Cardiac muscle cell (in vitro differentiated cells and primary cell): ENCODE data around the gene OVCA2. TPM values are rescaled to one million over a fixed set of nuclear protein-coding genes. Genes with fewer than 3 reads are reported as not detected.

ENCODE experiments used
- DNase-seq, 2 donors: peaks; one replicate each; pipeline versions ENCODE4 v3.0.0 to v3.0.0-alpha.2; 2010 to 2017; ENCODE audit warnings: low read depth in 1 of 2, low spot score in 1 of 2
- H3K27ac ChIP-seq: fragments of 200-600 bp; sonication (generic); 2 replicates; pipeline ENCODE4 v1.5.1; 2016
- H3K27me3 ChIP-seq: fragments of 200-600 bp; sonication (generic); 2 replicates; pipeline ENCODE4 v1.6.0; 2016; ENCODE audit warnings: control low read depth
- H3K36me3 ChIP-seq: fragments of 200-600 bp; sonication (generic); 2 replicates; pipeline ENCODE4 v1.5.1; 2016; ENCODE audit warnings: control low read depth
- H3K4me1 ChIP-seq: fragments of 200-600 bp; sonication (generic); 2 replicates; pipeline ENCODE4 v1.8.1; 2017; ENCODE audit warnings: low read depth, mild to moderate bottlenecking, mixed run types
- H3K4me3 ChIP-seq: fragments of 200-600 bp; sonication (generic); 2 replicates; pipeline ENCODE4 v1.5.1; 2016; ENCODE audit warnings: mild to moderate bottlenecking
- H3K9me3 ChIP-seq: fragments of 200-600 bp; sonication (generic); 2 replicates; pipeline ENCODE4 v1.5.1; 2017; ENCODE audit warnings: low read depth, mild to moderate bottlenecking, control low read depth
- polyA plus RNA-seq: library from polyadenylated mRNA; unstranded; fragments of >200 nt; fragmentation: Nextera tagmentation; extraction: Ambion mirVana; gene quantifications from 2 replicates; pipeline ENCODE4 v1.2.1, GENCODE V29; 2016
- total RNA-seq: library from RNA; depleted of rRNA; stranded (reverse); fragments of >200 nt; gene quantifications from 2 replicates; pipeline ENCODE4 v1.2.3, GENCODE V29; 2016
- TF ChIP-seq, protein P1 (sequence below): IDR thresholded peaks from 2 replicates; pipeline ENCODE4 v1.5.1; 2012; ENCODE audit warnings: low read depth, mild to moderate bottlenecking, low read length

OVCA2 gene
- total and polyA plus RNA-seq, 2 experiments from 2014 or later: 36.8 to 40.6 TPM

DNA sequence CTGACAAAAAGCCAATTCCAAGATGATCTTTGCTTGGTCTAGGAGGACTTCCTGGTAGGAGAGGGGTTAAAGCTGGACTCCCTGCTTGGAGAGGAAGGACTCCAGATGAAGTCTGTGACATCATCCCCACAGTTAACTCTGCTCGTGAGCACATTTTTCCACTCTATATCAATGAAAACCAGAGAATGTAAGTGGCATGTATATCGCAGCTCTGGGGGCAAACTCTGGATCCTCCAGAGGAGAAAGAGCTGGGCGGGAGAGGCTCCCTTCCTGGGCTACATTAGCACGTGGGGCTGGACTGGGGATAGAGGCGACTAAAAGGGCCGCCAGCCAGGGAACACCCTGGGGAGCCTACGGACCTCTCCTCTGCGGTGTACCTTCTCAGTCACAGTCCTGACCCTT, 47.2 kb downstream of the OVCA2 start:
- no peak overlapping the region for H3K27ac ChIP-seq
- no peaks in the 10 kb centered on the region for H3K36me3 ChIP-seq
- peak in 1 of 2 donors; percentile 80 for DNase-seq
- H3K9me3 ChIP-seq: no peaks in the 10 kb centered on the region
- no peak overlapping the region for H3K4me3 ChIP-seq
- H3K4me1 ChIP-seq: peaks cover 72% of the 10 kb centered on the region
- TF ChIP-seq, protein P1, sequence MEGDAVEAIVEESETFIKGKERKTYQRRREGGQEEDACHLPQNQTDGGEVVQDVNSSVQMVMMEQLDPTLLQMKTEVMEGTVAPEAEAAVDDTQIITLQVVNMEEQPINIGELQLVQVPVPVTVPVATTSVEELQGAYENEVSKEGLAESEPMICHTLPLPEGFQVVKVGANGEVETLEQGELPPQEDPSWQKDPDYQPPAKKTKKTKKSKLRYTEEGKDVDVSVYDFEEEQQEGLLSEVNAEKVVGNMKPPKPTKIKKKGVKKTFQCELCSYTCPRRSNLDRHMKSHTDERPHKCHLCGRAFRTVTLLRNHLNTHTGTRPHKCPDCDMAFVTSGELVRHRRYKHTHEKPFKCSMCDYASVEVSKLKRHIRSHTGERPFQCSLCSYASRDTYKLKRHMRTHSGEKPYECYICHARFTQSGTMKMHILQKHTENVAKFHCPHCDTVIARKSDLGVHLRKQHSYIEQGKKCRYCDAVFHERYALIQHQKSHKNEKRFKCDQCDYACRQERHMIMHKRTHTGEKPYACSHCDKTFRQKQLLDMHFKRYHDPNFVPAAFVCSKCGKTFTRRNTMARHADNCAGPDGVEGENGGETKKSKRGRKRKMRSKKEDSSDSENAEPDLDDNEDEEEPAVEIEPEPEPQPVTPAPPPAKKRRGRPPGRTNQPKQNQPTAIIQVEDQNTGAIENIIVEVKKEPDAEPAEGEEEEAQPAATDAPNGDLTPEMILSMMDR: no peak
- no peaks in the 10 kb centered on the region for H3K27me3 ChIP-seq

DNA sequence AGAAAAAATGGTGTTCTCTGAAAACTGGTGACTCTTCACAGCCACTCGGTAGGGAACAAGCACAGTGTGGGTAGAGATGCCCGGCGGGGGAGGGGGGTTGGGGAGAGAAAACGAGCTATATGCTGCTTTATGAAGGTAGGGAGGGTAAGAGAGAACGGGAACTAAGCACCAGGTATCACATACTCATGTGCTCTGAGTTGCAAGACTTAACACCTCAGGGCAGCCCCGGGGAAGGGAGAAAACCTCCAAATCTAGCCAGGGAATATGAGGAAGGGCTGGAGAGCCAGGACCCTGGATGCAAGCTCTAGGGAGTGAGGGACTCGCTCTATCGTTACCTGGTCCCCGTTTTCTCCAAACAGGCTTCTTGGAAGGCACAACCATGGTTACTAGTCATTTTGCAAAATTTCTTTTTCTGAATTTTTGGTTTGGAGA, 48.4 kb downstream of the OVCA2 start:
- H3K36me3 ChIP-seq: no peaks in the 10 kb centered on the region
- H3K4me1 ChIP-seq: peaks cover 60% of the 10 kb centered on the region
- TF ChIP-seq, protein P1: no peak
- H3K9me3 ChIP-seq: no peaks in the 10 kb centered on the region
- no peak for DNase-seq
- H3K27me3 ChIP-seq: no peaks in the 10 kb centered on the region
- no peak overlapping the region for H3K4me3 ChIP-seq
- no peak overlapping the region for H3K27ac ChIP-seq

DNA sequence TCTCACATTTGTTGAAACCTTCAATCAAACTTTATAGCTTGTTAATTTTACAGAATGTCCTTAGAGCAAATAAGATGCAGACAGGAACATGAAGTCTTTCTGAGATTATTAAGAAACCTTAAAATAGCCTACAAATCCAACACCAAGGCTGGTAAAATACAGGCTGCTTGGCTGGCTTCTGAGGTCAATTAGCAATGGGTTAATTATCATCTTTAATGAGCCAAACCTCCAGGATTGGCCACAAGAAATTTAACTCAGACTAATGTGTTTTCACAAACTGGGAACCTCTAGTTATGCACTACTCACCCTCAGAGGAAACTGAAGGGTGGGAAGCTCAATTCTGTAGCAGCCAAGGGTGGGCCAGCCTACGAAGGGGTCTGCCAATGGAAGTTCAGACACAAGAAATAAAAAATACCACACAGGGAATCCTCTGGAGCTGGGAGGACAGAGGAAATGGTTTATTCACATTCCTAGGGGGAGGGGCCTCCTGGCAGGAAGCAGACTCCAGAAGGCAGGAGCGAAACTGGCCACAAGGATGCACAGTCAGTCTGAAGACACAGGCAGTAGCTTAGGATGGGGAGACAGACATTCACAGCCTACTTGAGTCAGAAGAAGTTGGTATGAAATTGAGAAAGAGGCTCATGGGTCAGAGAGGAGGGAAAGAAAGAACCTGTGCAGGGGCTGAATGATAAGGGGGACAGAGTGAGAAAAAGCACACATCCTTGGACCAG, 49.1 kb downstream of the OVCA2 start:
- Histone ChIP-seq H3K27ac (no peak overlapping the region), H3K9me3 (no peaks in the 10 kb centered on the region), H3K4me1 (peaks cover 53% of the 10 kb centered on the region), H3K4me3 (no peak overlapping the region), H3K36me3 (no peaks in the 10 kb centered on the region), H3K27me3 (no peaks in the 10 kb centered on the region)
- TF ChIP-seq, protein P1: peak; percentile 50
- DNase-seq: peak in 1 of 2 donors; percentile 95

DNA sequence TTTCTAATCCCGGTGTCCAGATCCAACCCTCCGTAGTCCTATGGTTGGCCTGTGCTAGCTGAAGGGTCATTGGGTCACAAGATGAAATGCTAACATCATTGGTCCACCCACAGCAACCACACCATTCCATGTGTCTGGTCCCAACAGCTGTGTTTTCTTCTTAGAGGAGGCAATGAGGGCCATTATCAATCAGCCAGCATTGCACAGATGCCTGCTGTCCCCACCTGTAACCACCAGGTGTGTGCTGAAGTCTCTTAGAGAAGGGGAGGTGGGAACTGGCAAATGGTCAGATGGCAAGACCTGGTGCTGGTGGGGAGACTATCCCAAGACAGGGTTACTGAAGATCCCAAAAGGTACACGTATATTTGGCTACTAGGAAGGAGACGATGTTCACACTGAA, 50.4 kb downstream of the OVCA2 start:
- Histone ChIP-seq H3K4me3 (no peak overlapping the region), H3K27ac (no peak overlapping the region), H3K27me3 (no peaks in the 10 kb centered on the region), H3K36me3 (no peaks in the 10 kb centered on the region), H3K9me3 (no peaks in the 10 kb centered on the region), H3K4me1 (peaks cover 40% of the 10 kb centered on the region)
- TF ChIP-seq, protein P1: no peak
- DNase-seq: no peak

Other genes with a start within 250 kb of the OVCA2 start
- gene SMYD4, start 212.1 kb upstream of the OVCA2 start, total RNA-seq: 7.7 and 19.2 TPM in 2 replicates
- gene SMYD4, start 212.1 kb upstream of the OVCA2 start, polyA plus RNA-seq: 14.4 and 24.2 TPM in 2 replicates
- 42.5 and 50.0 TPM in 2 replicates for gene RPA1, start 212.0 kb upstream of the OVCA2 start, total RNA-seq
- gene RPA1, start 212.0 kb upstream of the OVCA2 start, polyA plus RNA-seq: 78.9 and 102 TPM in 2 replicates
- gene RTN4RL1, start 16.7 kb upstream of the OVCA2 start, total RNA-seq: 34.3 and 45.4 TPM in 2 replicates
- 32.2 and 46.2 TPM in 2 replicates for gene RTN4RL1, start 16.7 kb upstream of the OVCA2 start, polyA plus RNA-seq
- gene DPH1, start 11.9 kb upstream of the OVCA2 start, total RNA-seq: 43.2 and 88.6 TPM in 2 replicates
- 59.5 and 94.5 TPM in 2 replicates for gene DPH1, start 11.9 kb upstream of the OVCA2 start, polyA plus RNA-seq
- 2.6 and 3.7 TPM in 2 replicates for gene HIC1, start 13.1 kb downstream of the OVCA2 start, total RNA-seq
- gene HIC1, start 13.1 kb downstream of the OVCA2 start, polyA plus RNA-seq: 0.88 and 2.7 TPM in 2 replicates